ENCODE data around the gene KCNH1. TPM values are rescaled to one million over a fixed set of nuclear protein-coding genes. Genes with fewer than 3 reads are reported as not detected.

KCNH1 gene
- total RNA-seq, 1 experiment from 2014 or later, result 0.17 TPM

DNA sequence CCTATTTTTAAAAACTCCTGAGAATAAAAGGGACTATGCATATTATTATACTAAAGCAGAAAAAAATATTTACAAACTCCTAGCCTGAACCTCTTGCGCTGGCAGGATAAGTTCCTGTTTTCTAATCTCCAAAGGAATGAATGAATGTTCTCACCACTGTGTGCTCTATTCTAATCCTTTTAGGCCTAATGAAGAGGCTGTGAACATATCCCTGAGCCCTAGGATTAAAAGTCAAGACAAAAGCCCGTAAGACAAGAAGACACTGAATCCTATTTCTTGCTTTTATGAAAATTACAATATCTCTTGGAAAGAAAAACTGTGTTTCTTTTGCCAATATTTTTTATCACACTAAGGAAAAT is 487.7 kb downstream of the KCNH1 start:
- ATAC-seq (no peak), DNase-seq (ENCODE audit: low spot score) (no peak)
- ChIA-PET CTCF (no interaction called here), POLR2A (no interaction called here)
- TF ChIP-seq KAT7 (CRISPR knock-in tag; IDR thresholded peaks at IDR 0.05; ENCODE audit: borderline replicate concordance) (no peak), RELA (CRISPR knock-in tag; IDR thresholded peaks at IDR 0.05; ENCODE audit: borderline replicate concordance) (no peak), NFE2L1 (CRISPR knock-in tag; IDR thresholded peaks at IDR 0.05) (no peak), NFATC4 (CRISPR knock-in tag; IDR thresholded peaks at IDR 0.05) (no peak), ZNF263 (CRISPR knock-in tag; IDR thresholded peaks at IDR 0.05; ENCODE audit: low read depth) (no peak), JUN (CRISPR knock-in tag; IDR thresholded peaks at IDR 0.05) (no peak), IRF2 (CRISPR knock-in tag; IDR thresholded peaks at IDR 0.05; ENCODE audit: borderline replicate concordance, low read depth) (no peak), ZNF219 (CRISPR knock-in tag; IDR thresholded peaks at IDR 0.05; ENCODE audit: borderline replicate concordance) (no peak), CDX4 (CRISPR knock-in tag; IDR thresholded peaks at IDR 0.05; ENCODE audit: borderline replicate concordance) (no peak), ATF2 (CRISPR knock-in tag; IDR thresholded peaks at IDR 0.05; ENCODE audit: borderline replicate concordance, low read depth) (no peak), PRRX2 (CRISPR knock-in tag; IDR thresholded peaks at IDR 0.05) (no peak), ELF4 (CRISPR knock-in tag; IDR thresholded peaks at IDR 0.05; ENCODE audit: low read depth) (no peak), SMAD3 (CRISPR knock-in tag; IDR thresholded peaks at IDR 0.05; ENCODE audit: borderline replicate concordance) (no peak), NR2C2 (CRISPR knock-in tag; IDR thresholded peaks at IDR 0.05) (no peak)
- TF ChIP-seq, protein P1, sequence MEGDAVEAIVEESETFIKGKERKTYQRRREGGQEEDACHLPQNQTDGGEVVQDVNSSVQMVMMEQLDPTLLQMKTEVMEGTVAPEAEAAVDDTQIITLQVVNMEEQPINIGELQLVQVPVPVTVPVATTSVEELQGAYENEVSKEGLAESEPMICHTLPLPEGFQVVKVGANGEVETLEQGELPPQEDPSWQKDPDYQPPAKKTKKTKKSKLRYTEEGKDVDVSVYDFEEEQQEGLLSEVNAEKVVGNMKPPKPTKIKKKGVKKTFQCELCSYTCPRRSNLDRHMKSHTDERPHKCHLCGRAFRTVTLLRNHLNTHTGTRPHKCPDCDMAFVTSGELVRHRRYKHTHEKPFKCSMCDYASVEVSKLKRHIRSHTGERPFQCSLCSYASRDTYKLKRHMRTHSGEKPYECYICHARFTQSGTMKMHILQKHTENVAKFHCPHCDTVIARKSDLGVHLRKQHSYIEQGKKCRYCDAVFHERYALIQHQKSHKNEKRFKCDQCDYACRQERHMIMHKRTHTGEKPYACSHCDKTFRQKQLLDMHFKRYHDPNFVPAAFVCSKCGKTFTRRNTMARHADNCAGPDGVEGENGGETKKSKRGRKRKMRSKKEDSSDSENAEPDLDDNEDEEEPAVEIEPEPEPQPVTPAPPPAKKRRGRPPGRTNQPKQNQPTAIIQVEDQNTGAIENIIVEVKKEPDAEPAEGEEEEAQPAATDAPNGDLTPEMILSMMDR (IDR thresholded peaks at IDR 0.05), result no peak
- TF ChIP-seq, protein P2, sequence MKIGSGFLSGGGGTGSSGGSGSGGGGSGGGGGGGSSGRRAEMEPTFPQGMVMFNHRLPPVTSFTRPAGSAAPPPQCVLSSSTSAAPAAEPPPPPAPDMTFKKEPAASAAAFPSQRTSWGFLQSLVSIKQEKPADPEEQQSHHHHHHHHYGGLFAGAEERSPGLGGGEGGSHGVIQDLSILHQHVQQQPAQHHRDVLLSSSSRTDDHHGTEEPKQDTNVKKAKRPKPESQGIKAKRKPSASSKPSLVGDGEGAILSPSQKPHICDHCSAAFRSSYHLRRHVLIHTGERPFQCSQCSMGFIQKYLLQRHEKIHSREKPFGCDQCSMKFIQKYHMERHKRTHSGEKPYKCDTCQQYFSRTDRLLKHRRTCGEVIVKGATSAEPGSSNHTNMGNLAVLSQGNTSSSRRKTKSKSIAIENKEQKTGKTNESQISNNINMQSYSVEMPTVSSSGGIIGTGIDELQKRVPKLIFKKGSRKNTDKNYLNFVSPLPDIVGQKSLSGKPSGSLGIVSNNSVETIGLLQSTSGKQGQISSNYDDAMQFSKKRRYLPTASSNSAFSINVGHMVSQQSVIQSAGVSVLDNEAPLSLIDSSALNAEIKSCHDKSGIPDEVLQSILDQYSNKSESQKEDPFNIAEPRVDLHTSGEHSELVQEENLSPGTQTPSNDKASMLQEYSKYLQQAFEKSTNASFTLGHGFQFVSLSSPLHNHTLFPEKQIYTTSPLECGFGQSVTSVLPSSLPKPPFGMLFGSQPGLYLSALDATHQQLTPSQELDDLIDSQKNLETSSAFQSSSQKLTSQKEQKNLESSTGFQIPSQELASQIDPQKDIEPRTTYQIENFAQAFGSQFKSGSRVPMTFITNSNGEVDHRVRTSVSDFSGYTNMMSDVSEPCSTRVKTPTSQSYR (CRISPR knock-in tag; IDR thresholded peaks at IDR 0.05), result no peak
- TF ChIP-seq, protein P3, sequence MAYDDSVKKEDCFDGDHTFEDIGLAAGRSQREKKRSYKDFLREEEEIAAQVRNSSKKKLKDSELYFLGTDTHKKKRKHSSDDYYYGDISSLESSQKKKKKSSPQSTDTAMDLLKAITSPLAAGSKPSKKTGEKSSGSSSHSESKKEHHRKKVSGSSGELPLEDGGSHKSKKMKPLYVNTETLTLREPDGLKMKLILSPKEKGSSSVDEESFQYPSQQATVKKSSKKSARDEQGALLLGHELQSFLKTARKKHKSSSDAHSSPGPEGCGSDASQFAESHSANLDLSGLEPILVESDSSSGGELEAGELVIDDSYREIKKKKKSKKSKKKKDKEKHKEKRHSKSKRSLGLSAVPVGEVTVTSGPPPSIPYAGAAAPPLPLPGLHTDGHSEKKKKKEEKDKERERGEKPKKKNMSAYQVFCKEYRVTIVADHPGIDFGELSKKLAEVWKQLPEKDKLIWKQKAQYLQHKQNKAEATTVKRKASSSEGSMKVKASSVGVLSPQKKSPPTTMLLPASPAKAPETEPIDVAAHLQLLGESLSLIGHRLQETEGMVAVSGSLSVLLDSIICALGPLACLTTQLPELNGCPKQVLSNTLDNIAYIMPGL (CRISPR knock-in tag; IDR thresholded peaks at IDR 0.05), result no peak
- TF ChIP-seq, protein P4, sequence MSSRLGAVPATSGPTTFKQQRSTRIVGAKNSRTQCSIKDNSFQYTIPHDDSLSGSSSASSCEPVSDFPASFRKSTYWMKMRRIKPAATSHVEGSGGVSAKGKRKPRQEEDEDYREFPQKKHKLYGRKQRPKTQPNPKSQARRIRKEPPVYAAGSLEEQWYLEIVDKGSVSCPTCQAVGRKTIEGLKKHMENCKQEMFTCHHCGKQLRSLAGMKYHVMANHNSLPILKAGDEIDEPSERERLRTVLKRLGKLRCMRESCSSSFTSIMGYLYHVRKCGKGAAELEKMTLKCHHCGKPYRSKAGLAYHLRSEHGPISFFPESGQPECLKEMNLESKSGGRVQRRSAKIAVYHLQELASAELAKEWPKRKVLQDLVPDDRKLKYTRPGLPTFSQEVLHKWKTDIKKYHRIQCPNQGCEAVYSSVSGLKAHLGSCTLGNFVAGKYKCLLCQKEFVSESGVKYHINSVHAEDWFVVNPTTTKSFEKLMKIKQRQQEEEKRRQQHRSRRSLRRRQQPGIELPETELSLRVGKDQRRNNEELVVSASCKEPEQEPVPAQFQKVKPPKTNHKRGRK (CRISPR knock-in tag; IDR thresholded peaks at IDR 0.05; ENCODE audit: borderline replicate concordance), result no peak
- Mint-ChIP-seq H3K36me3 (no peaks in the 10 kb centered on the region), H3K27me3 (ENCODE audit: low read depth) (no peaks in the 10 kb centered on the region), H3K9me3 (no peaks in the 10 kb centered on the region), H3K27ac (no peak overlapping the region), H3K4me1 (no peaks in the 10 kb centered on the region), H3K4me3 (no peak overlapping the region)
